ENCODE data around the gene TMEM63A.

DNA sequence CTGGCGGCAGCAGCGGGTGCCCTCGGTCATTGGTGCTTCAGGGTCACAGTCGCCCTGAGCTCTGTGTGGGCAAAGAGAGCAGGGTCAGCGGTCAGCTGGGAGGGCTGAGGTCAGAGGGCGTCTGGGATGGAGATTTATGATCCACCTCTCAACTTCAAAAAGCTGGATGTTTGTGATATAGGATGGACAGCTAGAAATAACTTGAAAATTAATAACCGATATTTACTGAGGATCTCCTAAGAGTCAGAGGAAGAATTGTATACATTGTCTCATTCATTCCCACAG, 4.8 kb upstream of the TMEM63A start:
- TF ChIP-seq, protein P1, sequence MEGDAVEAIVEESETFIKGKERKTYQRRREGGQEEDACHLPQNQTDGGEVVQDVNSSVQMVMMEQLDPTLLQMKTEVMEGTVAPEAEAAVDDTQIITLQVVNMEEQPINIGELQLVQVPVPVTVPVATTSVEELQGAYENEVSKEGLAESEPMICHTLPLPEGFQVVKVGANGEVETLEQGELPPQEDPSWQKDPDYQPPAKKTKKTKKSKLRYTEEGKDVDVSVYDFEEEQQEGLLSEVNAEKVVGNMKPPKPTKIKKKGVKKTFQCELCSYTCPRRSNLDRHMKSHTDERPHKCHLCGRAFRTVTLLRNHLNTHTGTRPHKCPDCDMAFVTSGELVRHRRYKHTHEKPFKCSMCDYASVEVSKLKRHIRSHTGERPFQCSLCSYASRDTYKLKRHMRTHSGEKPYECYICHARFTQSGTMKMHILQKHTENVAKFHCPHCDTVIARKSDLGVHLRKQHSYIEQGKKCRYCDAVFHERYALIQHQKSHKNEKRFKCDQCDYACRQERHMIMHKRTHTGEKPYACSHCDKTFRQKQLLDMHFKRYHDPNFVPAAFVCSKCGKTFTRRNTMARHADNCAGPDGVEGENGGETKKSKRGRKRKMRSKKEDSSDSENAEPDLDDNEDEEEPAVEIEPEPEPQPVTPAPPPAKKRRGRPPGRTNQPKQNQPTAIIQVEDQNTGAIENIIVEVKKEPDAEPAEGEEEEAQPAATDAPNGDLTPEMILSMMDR (conservative IDR thresholded peaks at IDR 0.05) = no peak
- no peak for TF ChIP-seq EZH2 (IDR thresholded peaks at IDR 0.05; ENCODE audit: low read depth)

All from PC-9 (cell line).